Gastrocnemius medialis (tissue), 4 donors: Measurements from ENCODE around the gene CPEB1. TPM values are rescaled to one million over a fixed set of nuclear protein-coding genes. Genes with fewer than 3 reads are reported as not detected.

Experiments used
- ATAC-seq, 2 donors: fragments of 150-250 bp; one replicate each; pipeline ENCODE4 v1.9.1; 2016
- DNase-seq, 2 donors: peaks; one replicate each; pipeline ENCODE4 v3.0.0-alpha.2; 2019
- H3K27ac ChIP-seq, 4 donors: fragments of 200-600 bp; sonication (generic); 1 replicate in 1 of 4; 2 replicates in 3 of 4; pipeline ENCODE4 v1.5.1; 2016 to 2018; ENCODE audit warnings: mild to moderate bottlenecking in 2 of 4, moderate library complexity in 1 of 4
- H3K27me3 ChIP-seq, 3 donors: fragments of 200-600 bp; sonication (generic) in 2 of 3; 1 replicate in 1 of 3; 2 replicates in 2 of 3; pipeline versions ENCODE4 v1.5.1 to v1.6.0; 2016 to 2019; ENCODE audit warnings: mild to moderate bottlenecking in 1 of 3, moderate library complexity in 1 of 3
- H3K36me3 ChIP-seq, 2 donors: fragments of 200-600 bp; sonication (generic) in 1 of 2; one replicate each; pipeline ENCODE4 v1.5.1; 2017 to 2018
- H3K4me1 ChIP-seq, 2 donors: fragments of 200-600 bp; sonication (generic) in 1 of 2; one replicate each; pipeline ENCODE4 v1.5.1; 2016 to 2017; ENCODE audit warnings: mild to moderate bottlenecking in 2 of 2
- H3K4me3 ChIP-seq, 4 donors: fragments of 200-600 bp; sonication (generic) in 3 of 4; 1 replicate in 1 of 4; 2 replicates in 3 of 4; pipeline ENCODE4 v1.5.1; 2016 to 2019; ENCODE audit warnings: mild to moderate bottlenecking in 2 of 4
- H3K9me3 ChIP-seq, 3 donors: fragments of 200-600 bp; sonication (generic) in 2 of 3; 1 replicate in 1 of 3; 2 replicates in 2 of 3; pipeline ENCODE4 v1.5.1; 2016 to 2019
- CTCF ChIP-seq, 5 experiments: fragments of 450-650 bp in 3 of 5; fragments of 200-600 bp in 2 of 5; sonication (generic) in 2 of 5; IDR thresholded peaks in 4 of 5; conservative IDR thresholded peaks in 1 of 5; 1 replicate in 4 of 5; 2 replicates in 1 of 5; pipeline ENCODE4 v1.5.1; 2016 to 2019; ENCODE audit warnings: antibody characterized with exemption in 5 of 5, mild to moderate bottlenecking in 3 of 5, moderate library complexity in 3 of 5
- POLR2A ChIP-seq, 2 donors: fragments of 450-650 bp; IDR thresholded peaks; one replicate each; pipeline ENCODE4 v1.6.1; 2017; ENCODE audit warnings: antibody characterized with exemption in 2 of 2, mild to moderate bottlenecking in 2 of 2, moderate library complexity in 2 of 2
- in situ Hi-C, 4 donors: fragments of 200-750 bp; cut with MboI; loops; one replicate each; pipeline versions ENCODE4 v1.15.0 to v1.8.0; 2017; ENCODE audit warnings: low sequenced_read_pairs in 4 of 4
- intact Hi-C: fragments of 100-400 bp; cut with DNase I; formaldehyde crosslinking; loops from one replicate; pipeline ENCODE4 v1.15.1; 2023; ENCODE audit warnings: low total_unique reads
- total RNA-seq, 4 donors: library from RNA; depleted of rRNA; stranded (reverse); fragments of >200 nt; gene quantifications; one replicate each; pipeline versions ENCODE4 v1.1.0 to v1.2.3, GENCODE V29; 2016

Gene CPEB1
- 1 to 10 TPM in 3 of 4 donors, under 1 TPM in 1; 0.69 to 3.9 (median 2.7) TPM for total RNA-seq

GRCh38 chr15:82647045-82647834 lies at the start of gene CPEB1:
CPEB1 (minus strand) TSS chr15:82647363; CDS start chr15:82628459, 18,904 bp downstream.
- in situ Hi-C loops (no loop called here), intact Hi-C loops (loop anchor here (5.0 to 10.0 kb wide), 2 partner anchors 95 to 168 kb away; no protein-coding TSS in a partner anchor)
- Histone ChIP-seq H3K4me1 (peaks cover 12 to 17% of the 10 kb centered on the region in 2 donors), H3K9me3 (no peaks in the 10 kb centered on the region), H3K27me3 (peaks cover 26 to 50% (median 38%) of the 10 kb centered on the region in 3 donors), H3K36me3 (no peaks in the 10 kb centered on the region), H3K4me3 (peak within 1 kb of the TSS; percentile 52 to 83 (median 63)), H3K27ac (peak within 1 kb of the TSS in 3 of 4 donors; percentile 33 to 42 (median 36))
- ATAC-seq: peak; percentile 79 to 80
- TF ChIP-seq POLR2A (IDR thresholded peaks at IDR 0.05): peak in 1 of 2 donors; percentile 31
- peak in 1 of 5 experiments; percentile 16 for TF ChIP-seq CTCF (IDR thresholded peaks at IDR 0.05 in 4 of 5, conservative IDR thresholded peaks at IDR 0.05 in 1 of 5)
- peak; percentile 24 to 44 for DNase-seq

GRCh38 chr15:82692171-82692570 lies 45.0 kb upstream of the CPEB1 start:
- no peaks in the 10 kb centered on the region for H3K36me3 ChIP-seq
- intact Hi-C loops: no loop called here
- H3K4me1 ChIP-seq: no peaks in the 10 kb centered on the region
- no peak overlapping the region for H3K4me3 ChIP-seq
- no peak for TF ChIP-seq CTCF (IDR thresholded peaks at IDR 0.05 in 4 of 5, conservative IDR thresholded peaks at IDR 0.05 in 1 of 5)
- no peak for TF ChIP-seq POLR2A (IDR thresholded peaks at IDR 0.05)
- no peaks in the 10 kb centered on the region for H3K27me3 ChIP-seq
- in situ Hi-C loops: no loop called here
- ATAC-seq (no peak), DNase-seq (no peak)
- no peaks in the 10 kb centered on the region for H3K9me3 ChIP-seq
- no peak overlapping the region for H3K27ac ChIP-seq

DNA sequence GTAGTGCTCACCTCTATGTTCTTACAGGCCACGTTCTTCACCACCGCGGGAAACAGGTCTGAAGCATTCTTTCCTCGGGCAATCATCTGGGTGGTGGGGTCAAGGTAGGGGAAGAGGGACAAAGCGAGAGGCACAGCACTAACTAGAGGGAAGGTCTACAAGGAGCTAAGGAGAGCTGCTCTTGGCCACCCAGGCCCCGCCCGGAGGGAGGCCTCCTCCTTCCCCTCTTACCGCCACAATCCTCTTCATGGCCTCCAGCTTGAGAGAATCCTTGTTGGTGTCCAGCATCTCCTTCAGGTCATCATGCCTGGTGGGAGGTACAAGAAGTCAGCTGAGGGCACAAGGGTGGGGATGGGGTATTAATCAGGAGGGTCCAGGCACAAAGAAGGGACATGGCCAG lies 42.0 kb upstream of the CPEB1 start:
- no peaks in the 10 kb centered on the region for H3K27me3 ChIP-seq
- no peaks in the 10 kb centered on the region for H3K9me3 ChIP-seq
- intact Hi-C loops (no loop called here), in situ Hi-C loops (no loop called here)
- H3K36me3 ChIP-seq: no peaks in the 10 kb centered on the region
- DNase-seq: no peak
- no peak overlapping the region for H3K4me3 ChIP-seq
- TF ChIP-seq CTCF (IDR thresholded peaks at IDR 0.05 in 4 of 5, conservative IDR thresholded peaks at IDR 0.05 in 1 of 5) (no peak), POLR2A (IDR thresholded peaks at IDR 0.05) (no peak)
- H3K4me1 ChIP-seq: no peaks in the 10 kb centered on the region
- H3K27ac ChIP-seq: no peak overlapping the region
- ATAC-seq: no peak

GRCh38 chr15:82688691-82689090 lies 41.5 kb upstream of the CPEB1 start:
- Histone ChIP-seq H3K27ac (no peak overlapping the region), H3K27me3 (no peaks in the 10 kb centered on the region), H3K36me3 (no peaks in the 10 kb centered on the region), H3K9me3 (no peaks in the 10 kb centered on the region), H3K4me3 (no peak overlapping the region), H3K4me1 (no peaks in the 10 kb centered on the region)
- in situ Hi-C loops: no loop called here
- TF ChIP-seq POLR2A (IDR thresholded peaks at IDR 0.05) (no peak), CTCF (IDR thresholded peaks at IDR 0.05 in 4 of 5, conservative IDR thresholded peaks at IDR 0.05 in 1 of 5) (no peak)
- intact Hi-C loops: no loop called here
- ATAC-seq: no peak
- no peak for DNase-seq
